ENCODE measurements around the gene QSER1.

QSER1 gene

GRCh38 chr11:32987851-32988250, 95.2 kb downstream of the QSER1 start:
- Histone ChIP-seq H3K9ac (ENCODE audit: low read length) (no peak overlapping the region), H3F3A (ENCODE audit: insufficient read depth) (no peaks in the 10 kb centered on the region), H3K9me2 (replicated peaks; ENCODE audit: insufficient read depth, low read length) (no peaks in the 10 kb centered on the region), H4K20me1 (ENCODE audit: low read depth, low read length) (no peaks in the 10 kb centered on the region), H3K79me2 (ENCODE audit: insufficient read depth, low read length) (no peaks in the 10 kb centered on the region), H3K4me3 (ENCODE audit: insufficient read depth, low read length, poor library complexity, severe bottlenecking) (no peak overlapping the region), H3K4me2 (ENCODE audit: low read depth, low read length, poor library complexity, severe bottlenecking) (no peak overlapping the region), H3K9me3 (ENCODE audit: insufficient read depth, low read length) (no peaks in the 10 kb centered on the region), H3K36me3 (ENCODE audit: low read length) (no peaks in the 10 kb centered on the region), H2AFZ (ENCODE audit: low read depth, low read length, severe bottlenecking) (no peak overlapping the region), H3K27me3 (ENCODE audit: low read length) (no peaks in the 10 kb centered on the region), H3K27ac (ENCODE audit: low read depth, low read length) (no peak overlapping the region)
- TF ChIP-seq EZH2phosphoT487 (conservative IDR thresholded peaks at IDR 0.05; ENCODE audit: low read length) (no peak), CTCF (IDR thresholded peaks at IDR 0.05; ENCODE audit: insufficient read depth, low read length, poor library complexity, severe bottlenecking) (no peak)

GRCh38 chr11:32990481-32990880, 97.9 kb downstream of the QSER1 start:
- Histone ChIP-seq H3K27me3 (ENCODE audit: low read length) (no peaks in the 10 kb centered on the region), H3K9ac (ENCODE audit: low read length) (no peak overlapping the region), H3K27ac (ENCODE audit: low read depth, low read length) (no peak overlapping the region), H3K4me2 (ENCODE audit: low read depth, low read length, poor library complexity, severe bottlenecking) (no peak overlapping the region), H3K9me3 (ENCODE audit: insufficient read depth, low read length) (no peaks in the 10 kb centered on the region), H3K79me2 (ENCODE audit: insufficient read depth, low read length) (no peaks in the 10 kb centered on the region), H3K36me3 (ENCODE audit: low read length) (no peaks in the 10 kb centered on the region), H3F3A (ENCODE audit: insufficient read depth) (no peaks in the 10 kb centered on the region), H3K9me2 (replicated peaks; ENCODE audit: insufficient read depth, low read length) (no peaks in the 10 kb centered on the region), H4K20me1 (ENCODE audit: low read depth, low read length) (no peaks in the 10 kb centered on the region), H3K4me3 (ENCODE audit: insufficient read depth, low read length, poor library complexity, severe bottlenecking) (no peak overlapping the region), H2AFZ (ENCODE audit: low read depth, low read length, severe bottlenecking) (no peak overlapping the region)
- TF ChIP-seq EZH2phosphoT487 (conservative IDR thresholded peaks at IDR 0.05; ENCODE audit: low read length) (no peak), CTCF (IDR thresholded peaks at IDR 0.05; ENCODE audit: insufficient read depth, low read length, poor library complexity, severe bottlenecking) (no peak)

- Histone ChIP-seq H3K9me2 (replicated peaks; ENCODE audit: insufficient read depth, low read length) (no peaks in the 10 kb centered on the region), H3K9me3 (ENCODE audit: insufficient read depth, low read length) (no peaks in the 10 kb centered on the region), H3K4me2 (ENCODE audit: low read depth, low read length, poor library complexity, severe bottlenecking) (no peak overlapping the region), H3K36me3 (ENCODE audit: low read length) (no peaks in the 10 kb centered on the region), H3K9ac (ENCODE audit: low read length) (no peak overlapping the region), H3K79me2 (ENCODE audit: insufficient read depth, low read length) (no peaks in the 10 kb centered on the region), H3K27me3 (ENCODE audit: low read length) (no peaks in the 10 kb centered on the region), H3F3A (ENCODE audit: insufficient read depth) (no peaks in the 10 kb centered on the region), H4K20me1 (ENCODE audit: low read depth, low read length) (no peaks in the 10 kb centered on the region), H3K27ac (ENCODE audit: low read depth, low read length) (no peak overlapping the region), H2AFZ (ENCODE audit: low read depth, low read length, severe bottlenecking) (no peak overlapping the region), H3K4me3 (ENCODE audit: insufficient read depth, low read length, poor library complexity, severe bottlenecking) (no peak overlapping the region)
- TF ChIP-seq CTCF (IDR thresholded peaks at IDR 0.05; ENCODE audit: insufficient read depth, low read length, poor library complexity, severe bottlenecking) (no peak), EZH2phosphoT487 (conservative IDR thresholded peaks at IDR 0.05; ENCODE audit: low read length) (no peak)
Measured at GRCh38 chr11:32991427-32991826, 98.8 kb downstream of the QSER1 start.

Measured in SU-DHL-6 (cell line).